ENCODE data around the gene CDC7. TPM values are rescaled to one million over a fixed set of nuclear protein-coding genes. Genes with fewer than 3 reads are reported as not detected.

CDC7 gene
- total RNA-seq, 4 donors from 2014 or later, result 1.8 to 2.4 (median 2.1) TPM

GRCh38 chr1:91498035-91498434 is 2.6 kb upstream of the CDC7 start:
- TF ChIP-seq, protein P1, sequence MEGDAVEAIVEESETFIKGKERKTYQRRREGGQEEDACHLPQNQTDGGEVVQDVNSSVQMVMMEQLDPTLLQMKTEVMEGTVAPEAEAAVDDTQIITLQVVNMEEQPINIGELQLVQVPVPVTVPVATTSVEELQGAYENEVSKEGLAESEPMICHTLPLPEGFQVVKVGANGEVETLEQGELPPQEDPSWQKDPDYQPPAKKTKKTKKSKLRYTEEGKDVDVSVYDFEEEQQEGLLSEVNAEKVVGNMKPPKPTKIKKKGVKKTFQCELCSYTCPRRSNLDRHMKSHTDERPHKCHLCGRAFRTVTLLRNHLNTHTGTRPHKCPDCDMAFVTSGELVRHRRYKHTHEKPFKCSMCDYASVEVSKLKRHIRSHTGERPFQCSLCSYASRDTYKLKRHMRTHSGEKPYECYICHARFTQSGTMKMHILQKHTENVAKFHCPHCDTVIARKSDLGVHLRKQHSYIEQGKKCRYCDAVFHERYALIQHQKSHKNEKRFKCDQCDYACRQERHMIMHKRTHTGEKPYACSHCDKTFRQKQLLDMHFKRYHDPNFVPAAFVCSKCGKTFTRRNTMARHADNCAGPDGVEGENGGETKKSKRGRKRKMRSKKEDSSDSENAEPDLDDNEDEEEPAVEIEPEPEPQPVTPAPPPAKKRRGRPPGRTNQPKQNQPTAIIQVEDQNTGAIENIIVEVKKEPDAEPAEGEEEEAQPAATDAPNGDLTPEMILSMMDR (IDR thresholded peaks at IDR 0.05; ENCODE audit: low read depth), result no peak

DNA sequence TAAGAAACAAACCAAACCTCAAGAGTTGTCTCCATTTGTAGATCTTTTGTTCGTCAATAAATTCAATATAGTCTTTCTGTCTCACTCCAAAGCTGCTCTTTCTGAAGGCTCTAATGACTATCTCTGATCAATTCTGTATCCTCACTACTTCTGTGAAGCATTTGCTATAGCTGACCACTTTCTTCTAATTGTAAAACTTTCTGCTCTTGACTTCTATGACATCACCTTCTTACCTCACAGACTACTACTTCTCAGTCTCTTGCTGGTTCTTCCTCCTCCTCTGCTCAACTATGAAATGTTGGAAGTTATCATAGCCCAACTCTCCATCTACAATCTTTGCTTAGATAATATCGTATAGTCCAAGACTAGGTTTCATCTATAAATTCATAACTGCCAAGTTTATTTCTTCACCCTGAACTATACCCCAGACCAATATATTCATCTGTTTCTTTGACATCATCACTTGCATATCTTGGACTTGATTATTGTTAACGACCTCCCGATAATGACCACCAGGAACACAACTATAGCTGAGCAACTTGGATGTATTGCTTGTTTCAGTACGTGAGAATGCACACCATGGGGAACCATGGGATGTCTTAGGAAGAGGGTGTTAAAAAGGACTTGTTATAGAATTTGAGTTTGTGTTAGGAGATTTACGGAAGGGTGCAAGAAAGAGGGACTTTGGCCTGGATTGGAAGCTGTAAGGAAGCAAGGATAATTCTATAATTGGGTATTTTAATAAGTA is 2.0 kb upstream of the CDC7 start:
- TF ChIP-seq, protein P1 (IDR thresholded peaks at IDR 0.05; ENCODE audit: low read depth), result no peak

- TF ChIP-seq, protein P1 (IDR thresholded peaks at IDR 0.05; ENCODE audit: low read depth), result no peak
These were observed 1.3 kb upstream of the CDC7 start for GRCh38 chr1:91499346-91499745.

DNA sequence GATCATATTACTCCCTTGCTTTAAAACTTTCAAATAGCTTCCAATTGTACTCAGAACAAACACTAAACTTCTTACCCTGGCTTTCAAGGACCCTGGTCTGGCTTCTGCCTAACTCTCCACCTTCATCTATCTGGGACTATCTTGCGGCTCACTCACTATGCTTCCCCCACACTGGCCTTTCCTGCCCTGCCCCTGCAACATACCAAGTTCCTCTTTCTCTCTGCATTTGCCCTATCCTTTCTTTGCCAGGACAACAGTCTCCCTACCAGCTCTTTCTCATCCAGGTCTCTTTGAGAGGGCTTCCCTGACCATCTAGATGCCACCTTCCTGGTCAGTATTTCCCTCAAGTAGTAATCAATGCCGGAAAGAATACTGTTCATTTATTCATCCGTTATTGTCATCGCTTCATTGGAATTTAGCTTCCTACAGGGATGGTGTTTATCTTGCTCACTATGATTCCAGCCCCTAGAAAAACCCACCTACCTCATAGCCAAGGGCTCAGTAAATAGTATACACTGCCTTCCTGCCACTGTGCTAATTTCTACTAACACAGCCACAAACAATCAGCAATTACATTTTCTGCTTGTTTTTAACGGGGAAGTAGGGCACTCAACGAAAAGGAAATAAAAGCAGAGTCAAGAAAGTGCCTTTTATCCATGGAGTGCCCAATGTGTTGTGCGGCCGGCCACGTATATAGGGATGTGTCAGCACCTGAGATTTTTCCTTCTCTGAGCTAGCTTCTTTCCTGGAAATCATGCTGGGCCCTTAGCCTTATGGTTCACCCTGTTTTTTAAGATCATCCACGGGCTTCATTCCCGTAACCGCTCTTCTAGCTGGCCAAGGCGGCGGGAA is 521 bp upstream of the CDC7 start:
- TF ChIP-seq, protein P1 (IDR thresholded peaks at IDR 0.05; ENCODE audit: low read depth), result no peak

- TF ChIP-seq, protein P1 (IDR thresholded peaks at IDR 0.05; ENCODE audit: low read depth), result no peak
These were observed 836 bp downstream of the CDC7 start for GRCh38 chr1:91501523-91501851.

- TF ChIP-seq, protein P1 (IDR thresholded peaks at IDR 0.05; ENCODE audit: low read depth), result no peak
These were observed 1.5 kb downstream of the CDC7 start for GRCh38 chr1:91501971-91502671.

All from subcutaneous adipose tissue (tissue), 4 donors.